Gastroesophageal sphincter (tissue), 4 donors: ENCODE data around the gene RRP12. TPM values are rescaled to one million over a fixed set of nuclear protein-coding genes. Genes with fewer than 3 reads are reported as not detected.

Experiments
- ATAC-seq: fragments of 150-250 bp; one replicate; pipeline ENCODE4 v1.9.1; 2016; ENCODE audit warnings: mild to moderate bottlenecking, moderate library complexity
- H3K27ac ChIP-seq, 4 donors: fragments of 200-600 bp; sonication (generic) in 3 of 4; 1 replicate in 3 of 4; 2 replicates in 1 of 4; pipeline ENCODE4 v1.5.1; 2016 to 2019
- H3K27me3 ChIP-seq: fragments of 200-600 bp; sonication (generic); one replicate; pipeline ENCODE4 v1.5.1; 2019
- H3K36me3 ChIP-seq, 2 donors: fragments of 200-600 bp; sonication (generic); one replicate each; pipeline ENCODE4 v1.5.1; 2019; ENCODE audit warnings: control low read depth in 1 of 2
- H3K4me1 ChIP-seq, 3 donors: fragments of 200-600 bp; sonication (generic); 1 replicate in 2 of 3; 2 replicates in 1 of 3; pipeline ENCODE4 v1.5.1; 2016 to 2019; ENCODE audit warnings: control low read depth in 2 of 3
- H3K4me3 ChIP-seq, 2 donors: fragments of 200-600 bp; sonication (generic); one replicate each; pipeline ENCODE4 v1.5.1; 2019; ENCODE audit warnings: mild to moderate bottlenecking in 1 of 2, moderate library complexity in 1 of 2
- H3K9me3 ChIP-seq, 3 donors: fragments of 200-600 bp; sonication (generic); one replicate each; pipeline ENCODE4 v1.5.1; 2017 to 2019; ENCODE audit warnings: control low read depth in 2 of 3
- CTCF ChIP-seq, 4 experiments: fragments of 200-600 bp in 2 of 4; fragments of 450-650 bp in 2 of 4; sonication (generic) in 1 of 4; IDR thresholded peaks; one replicate each; pipeline ENCODE4 v1.5.1; 2017 to 2019; ENCODE audit warnings: antibody characterized with exemption in 4 of 4, mild to moderate bottlenecking in 2 of 4, moderate library complexity in 2 of 4
- EP300 ChIP-seq: sonication (generic); formaldehyde crosslinking; IDR thresholded peaks from one replicate; pipeline ENCODE4 v1.6.1; 2017; ENCODE audit warnings: antibody characterized with exemption, mild to moderate bottlenecking
- POLR2A ChIP-seq, 2 donors: fragments of 450-650 bp; IDR thresholded peaks; one replicate each; pipeline ENCODE4 v1.6.1; 2017; ENCODE audit warnings: antibody characterized with exemption in 2 of 2, mild to moderate bottlenecking in 2 of 2, moderate library complexity in 1 of 2
- POLR2AphosphoS5 ChIP-seq: sonication (generic); formaldehyde crosslinking; IDR thresholded peaks from one replicate; pipeline ENCODE4 v1.6.1; 2017; ENCODE audit warnings: antibody characterized with exemption
- WGBS, 2 donors: methylation state at CpG; one replicate each; pipeline ENCODE4 v1.1.5; 2018; ENCODE audit warnings: low coverage in 1 of 2; 5-methylcytosine and 5-hydroxymethylcytosine counted together
- total RNA-seq, 4 donors: library from RNA; depleted of rRNA; stranded (reverse); fragments of >200 nt; gene quantifications; one replicate each; pipeline ENCODE4 v1.1.0, GENCODE V29; 2016

The RRP12 gene
- total RNA-seq, 4 donors from 2014 or later: 6.7 to 25.3 (median 11.8) TPM

GRCh38 chr10:97365761-97366351, 35.3 kb downstream of the RRP12 start:
- 77 to 85% methylated on average over 3 to 12 of the region's 19 CpGs for WGBS, 2 donors
- ATAC-seq: peak; percentile 54
- peak overlapping the region in 2 of 4 donors; percentile 26 to 35 for H3K27ac ChIP-seq

GRCh38 chr10:97363071-97363470, 38.1 kb downstream of the RRP12 start:
- Histone ChIP-seq H3K27me3 (no peaks in the 10 kb centered on the region), H3K4me1 (no peaks in the 10 kb centered on the region), H3K27ac (no peak overlapping the region), H3K4me3 (no peak overlapping the region), H3K36me3 (peaks cover 0 to 96% of the 10 kb centered on the region in 2 donors), H3K9me3 (no peaks in the 10 kb centered on the region)
- 65 to 100% methylated on average over 1 to 2 of the region's 4 CpGs for WGBS, 2 donors
- no peak for TF ChIP-seq POLR2AphosphoS5
- no peak for TF ChIP-seq EP300
- TF ChIP-seq CTCF (IDR thresholded peaks at IDR 0.05): no peak
- no peak for TF ChIP-seq POLR2A (IDR thresholded peaks at IDR 0.05)
- ATAC-seq: no peak

More at GRCh38 chr10:97365761-97366351, 35.3 kb downstream of the RRP12 start:
- Histone ChIP-seq H3K4me1 (no peaks in the 10 kb centered on the region), H3K9me3 (no peaks in the 10 kb centered on the region), H3K27me3 (no peaks in the 10 kb centered on the region), H3K36me3 (peaks cover 0 to 96% of the 10 kb centered on the region in 2 donors), H3K4me3 (no peak overlapping the region)
- no peak for TF ChIP-seq CTCF (IDR thresholded peaks at IDR 0.05)
- no peak for TF ChIP-seq EP300
- no peak for TF ChIP-seq POLR2AphosphoS5
- TF ChIP-seq POLR2A (IDR thresholded peaks at IDR 0.05): no peak

- TF ChIP-seq POLR2AphosphoS5: no peak
- no peak for TF ChIP-seq CTCF (IDR thresholded peaks at IDR 0.05)
- TF ChIP-seq POLR2A (IDR thresholded peaks at IDR 0.05): no peak
- TF ChIP-seq EP300: no peak
- H3K9me3 ChIP-seq: no peaks in the 10 kb centered on the region
- H3K4me1 ChIP-seq: no peaks in the 10 kb centered on the region
- H3K27me3 ChIP-seq: no peaks in the 10 kb centered on the region
- no peak overlapping the region for H3K4me3 ChIP-seq
- WGBS, 2 donors: 75 to 85% methylated on average over 6 of the region's 11 CpGs
- peaks cover 0 to 98% of the 10 kb centered on the region in 2 donors for H3K36me3 ChIP-seq
- no peak overlapping the region for H3K27ac ChIP-seq
- no peak for ATAC-seq
These were observed 38.7 kb downstream of the RRP12 start for GRCh38 chr10:97362310-97363033.

GRCh38 chr10:97361537-97361901, 39.6 kb downstream of the RRP12 start:
- Histone ChIP-seq H3K27ac (no peak overlapping the region), H3K9me3 (no peaks in the 10 kb centered on the region), H3K27me3 (no peaks in the 10 kb centered on the region), H3K4me1 (peaks cover 0 to 3% (median 0%) of the 10 kb centered on the region in 3 donors), H3K36me3 (peaks cover 0 to 98% of the 10 kb centered on the region in 2 donors), H3K4me3 (no peak overlapping the region)
- TF ChIP-seq EP300: no peak
- no peak for TF ChIP-seq POLR2A (IDR thresholded peaks at IDR 0.05)
- no peak for TF ChIP-seq POLR2AphosphoS5
- TF ChIP-seq CTCF (IDR thresholded peaks at IDR 0.05): no peak
- 60 to 80% methylated on average over 1 of the region's 11 CpGs for WGBS, 2 donors
- no peak for ATAC-seq
